Mesenchymal stem cell (in vitro differentiated cells and primary cell): ENCODE results near the gene AVP.
A peak's percentile ranks its signal among the peaks of the same experiment; 100 is the strongest.

ENCODE experiments used
- DNase-seq: peaks from one replicate; pipeline ENCODE4 v3.0.0-alpha.2; 2013
- H2AFZ ChIP-seq: one replicate; pipeline ENCODE4 v1.6.1; 2013; ENCODE audit warnings: low read depth, mild to moderate bottlenecking, control low read depth, inconsistent platforms, low read length, moderate library complexity
- H2AK5ac ChIP-seq: 2 replicates; pipeline ENCODE4 v1.6.1; 2013; ENCODE audit warnings: low read length, moderate library complexity, mild to moderate bottlenecking, inconsistent platforms; ENCODE audit not compliant: severe bottlenecking
- H2BK120ac ChIP-seq: one replicate; pipeline ENCODE4 v1.6.1; 2013; ENCODE audit warnings: low read depth, mild to moderate bottlenecking, inconsistent platforms, low read length, moderate library complexity
- H2BK12ac ChIP-seq, 2 experiments: one replicate each; pipeline ENCODE4 v1.6.1; 2013; ENCODE audit warnings: inconsistent platforms in 2 of 2, low read length in 2 of 2, mild to moderate bottlenecking in 2 of 2, moderate library complexity in 2 of 2, control low read depth in 1 of 2
- H2BK15ac ChIP-seq: one replicate; pipeline ENCODE4 v1.6.1; 2013; ENCODE audit warnings: mild to moderate bottlenecking, low read depth, inconsistent platforms; ENCODE audit not compliant: poor library complexity, severe bottlenecking
- H2BK5ac ChIP-seq: 2 replicates; pipeline ENCODE4 v1.6.1; 2013; ENCODE audit warnings: low read depth, mild to moderate bottlenecking, low read length, control low read depth, inconsistent platforms; ENCODE audit not compliant: poor library complexity, severe bottlenecking
- H3K14ac ChIP-seq, 2 experiments: one replicate each; pipeline ENCODE4 v1.6.1; 2013; ENCODE audit warnings: inconsistent platforms in 2 of 2, low read length in 2 of 2, control low read depth in 1 of 2, mild to moderate bottlenecking in 1 of 2, moderate library complexity in 1 of 2
- H3K18ac ChIP-seq, 2 experiments: one replicate each; pipeline ENCODE4 v1.6.1; 2013; ENCODE audit warnings: inconsistent platforms in 2 of 2, low read length in 2 of 2, control low read depth in 1 of 2, low read depth in 1 of 2, mild to moderate bottlenecking in 1 of 2
- H3K23ac ChIP-seq, 2 experiments: one replicate each; pipeline ENCODE4 v1.6.1; 2013; ENCODE audit warnings: inconsistent platforms in 2 of 2, low read length in 2 of 2, mild to moderate bottlenecking in 2 of 2, moderate library complexity in 2 of 2, control low read depth in 1 of 2
- H3K27ac ChIP-seq: 2 replicates; pipeline ENCODE4 v1.5.1; 2013; ENCODE audit warnings: mild to moderate bottlenecking, moderate library complexity, low read length, control low read depth, inconsistent platforms; ENCODE audit not compliant: poor library complexity, severe bottlenecking
- H3K27me3 ChIP-seq, 2 experiments: 2 replicates each; pipeline versions ENCODE4 v1.6.1 to v1.7.0; 2013; ENCODE audit warnings: low read length in 2 of 2, mild to moderate bottlenecking in 2 of 2, moderate library complexity in 2 of 2, control low read depth in 1 of 2, inconsistent platforms in 1 of 2; ENCODE audit not compliant: control insufficient read depth in 1 of 2, insufficient read depth in 1 of 2
- H3K36me3 ChIP-seq, 2 experiments: 2 replicates each; pipeline versions ENCODE4 v1.6.1 to v1.7.0; 2013; ENCODE audit warnings: low read length in 2 of 2, control low read depth in 1 of 2, inconsistent platforms in 1 of 2, low read depth in 1 of 2, mild to moderate bottlenecking in 1 of 2; ENCODE audit not compliant: insufficient read depth in 2 of 2, control insufficient read depth in 1 of 2
- H3K4ac ChIP-seq, 2 experiments: one replicate each; pipeline ENCODE4 v1.6.1; 2013; ENCODE audit warnings: inconsistent platforms in 2 of 2, low read length in 2 of 2, mild to moderate bottlenecking in 2 of 2, moderate library complexity in 2 of 2, control low read depth in 1 of 2, low read depth in 1 of 2
- H3K4me1 ChIP-seq: 2 replicates; pipeline ENCODE4 v1.6.1; 2013; ENCODE audit warnings: low read depth, low read length, control low read depth; ENCODE audit not compliant: control insufficient read depth, insufficient read depth
- H3K4me2 ChIP-seq: 2 replicates; pipeline ENCODE4 v1.6.1; 2013; ENCODE audit warnings: low read length, mild to moderate bottlenecking, inconsistent platforms; ENCODE audit not compliant: poor library complexity, severe bottlenecking
- H3K4me3 ChIP-seq, 2 experiments: 2 replicates each; pipeline versions ENCODE4 v1.5.1 to v1.7.0; 2013; ENCODE audit warnings: low read length in 2 of 2, mild to moderate bottlenecking in 2 of 2, control low read depth in 1 of 2, low read depth in 1 of 2; ENCODE audit not compliant: insufficient read depth in 1 of 2
- H3K79me1 ChIP-seq: replicated peaks from 2 replicates; pipeline ENCODE4 v1.6.1; 2013; ENCODE audit warnings: mild to moderate bottlenecking, control low read depth, low read length, inconsistent platforms; ENCODE audit not compliant: poor library complexity, severe bottlenecking
- H3K9ac ChIP-seq: 2 replicates; pipeline ENCODE4 v1.7.0; 2013; ENCODE audit warnings: mild to moderate bottlenecking, low read length, moderate library complexity
- H3K9me3 ChIP-seq: 2 replicates; pipeline ENCODE4 v1.7.0; 2013; ENCODE audit warnings: mild to moderate bottlenecking, low read length; ENCODE audit not compliant: control insufficient read depth
- H4K8ac ChIP-seq: one replicate; pipeline ENCODE4 v1.6.1; 2013; ENCODE audit warnings: inconsistent platforms, mild to moderate bottlenecking, low read length, moderate library complexity
- H4K91ac ChIP-seq: one replicate; pipeline ENCODE4 v1.6.1; 2013; ENCODE audit warnings: mild to moderate bottlenecking, low read length, inconsistent platforms
- WGBS: methylation state at CpG from one replicate; pipeline ENCODE4 v1.1.7; 2013; ENCODE audit warnings: mixed read lengths; 5-methylcytosine and 5-hydroxymethylcytosine counted together

Gene AVP

GRCh38 chr20:3090565-3090964 is 6.0 kb upstream of the AVP start:
- DNase-seq: no peak
- WGBS: 15% methylated on average over 1 of the region's 1 CpG

GRCh38 chr20:3088031-3088430 is 3.5 kb upstream of the AVP start:
- Histone ChIP-seq H3K79me1 (no peaks in the 10 kb centered on the region), H2BK120ac (no peak overlapping the region), H3K27ac (no peak overlapping the region), H3K23ac (no peak overlapping the region), H3K9me3 (no peaks in the 10 kb centered on the region), H3K36me3 (peaks cover 0 to 4% of the 10 kb centered on the region in 2 experiments), H2AK5ac (no peak overlapping the region), H3K9ac (no peak overlapping the region), H3K4me1 (peaks cover 12% of the 10 kb centered on the region), H2AFZ (no peak overlapping the region), H4K8ac (no peak overlapping the region), H4K91ac (no peak overlapping the region), H3K14ac (peak overlapping the region in 1 of 2 experiments; percentile 29), H3K4me3 (no peak overlapping the region), H2BK15ac (no peak overlapping the region), H3K27me3 (peaks cover 32 to 49% of the 10 kb centered on the region in 2 experiments), H3K4me2 (no peak overlapping the region), H2BK12ac (no peak overlapping the region), H3K4ac (no peak overlapping the region), H2BK5ac (no peak overlapping the region), H3K18ac (no peak overlapping the region)
- no peak for DNase-seq
- WGBS: 73% methylated on average over 7 of the region's 7 CpGs

More at GRCh38 chr20:3090565-3090964, 6.0 kb upstream of the AVP start:
- Histone ChIP-seq H3K23ac (no peak overlapping the region), H2BK5ac (no peak overlapping the region), H3K14ac (no peak overlapping the region), H2AK5ac (no peak overlapping the region), H3K27ac (no peak overlapping the region), H3K9me3 (no peaks in the 10 kb centered on the region), H3K36me3 (no peaks in the 10 kb centered on the region), H3K4me1 (peaks cover 10% of the 10 kb centered on the region), H3K18ac (no peak overlapping the region), H3K4ac (no peak overlapping the region), H2BK120ac (no peak overlapping the region), H2AFZ (no peak overlapping the region), H3K79me1 (no peaks in the 10 kb centered on the region), H2BK12ac (no peak overlapping the region), H4K91ac (no peak overlapping the region), H3K4me2 (no peak overlapping the region), H4K8ac (no peak overlapping the region), H3K9ac (no peak overlapping the region), H2BK15ac (no peak overlapping the region), H3K4me3 (no peak overlapping the region), H3K27me3 (peaks cover 26 to 33% of the 10 kb centered on the region in 2 experiments)

GRCh38 chr20:3085571-3086072 is 1.1 kb upstream of the AVP start:
- Histone ChIP-seq H3K36me3 (peaks cover 0 to 7% of the 10 kb centered on the region in 2 experiments), H2BK5ac (no peak overlapping the region), H4K8ac (no peak overlapping the region), H2AFZ (no peak overlapping the region), H4K91ac (no peak overlapping the region), H3K27me3 (peaks cover 37 to 58% of the 10 kb centered on the region in 2 experiments), H2BK12ac (no peak overlapping the region), H3K4me3 (no peak overlapping the region), H3K14ac (no peak overlapping the region), H2AK5ac (no peak overlapping the region), H2BK120ac (no peak overlapping the region), H3K9me3 (no peaks in the 10 kb centered on the region), H3K18ac (no peak overlapping the region), H3K4me1 (peaks cover 18% of the 10 kb centered on the region), H3K4ac (no peak overlapping the region), H2BK15ac (no peak overlapping the region), H3K79me1 (no peaks in the 10 kb centered on the region), H3K9ac (no peak overlapping the region), H3K23ac (no peak overlapping the region), H3K4me2 (no peak overlapping the region), H3K27ac (no peak overlapping the region)
- 96% methylated on average over 8 of the region's 8 CpGs for WGBS
- DNase-seq: no peak

- H2AK5ac ChIP-seq: no peak overlapping the region
- no peak overlapping the region for H3K4me2 ChIP-seq
- H3K4me1 ChIP-seq: peaks cover 18% of the 10 kb centered on the region
- H2BK120ac ChIP-seq: no peak overlapping the region
- H4K8ac ChIP-seq: no peak overlapping the region
- DNase-seq: no peak
- H2BK5ac ChIP-seq: no peak overlapping the region
- peak overlapping the region; percentile 35 for H4K91ac ChIP-seq
- H3K36me3 ChIP-seq: peaks cover 0 to 7% of the 10 kb centered on the region in 2 experiments
- H2BK15ac ChIP-seq: no peak overlapping the region
- H3K14ac ChIP-seq: no peak overlapping the region
- 95% methylated on average over 7 of the region's 7 CpGs for WGBS
- no peak overlapping the region for H3K9ac ChIP-seq
- H3K27ac ChIP-seq: no peak overlapping the region
- H3K27me3 ChIP-seq: peaks cover 31 to 57% of the 10 kb centered on the region in 2 experiments
- no peak overlapping the region for H2AFZ ChIP-seq
- H2BK12ac ChIP-seq: no peak overlapping the region
- H3K4ac ChIP-seq: no peak overlapping the region
- H3K9me3 ChIP-seq: no peaks in the 10 kb centered on the region
- H3K79me1 ChIP-seq: no peaks in the 10 kb centered on the region
- H3K4me3 ChIP-seq: no peak overlapping the region
- no peak overlapping the region for H3K23ac ChIP-seq
- H3K18ac ChIP-seq: no peak overlapping the region
Observed at GRCh38 chr20:3084986-3085360, 449 bp upstream of the AVP start.
